HG03175 (cell line): ENCODE measurements around the gene SLC22A23.
"Not testable (repeated sequence)": the region's sequence is repeated elsewhere in the genome, so short reads cannot be mapped to it uniquely, and the experiment has no call there.

Experiments
- ATAC-seq: cut with Tn5 transposase; IDR thresholded peaks from one replicate; pipeline ENCODE4 v1.9.1; 2021; ENCODE audit warnings: mild to moderate bottlenecking, moderate library complexity; ENCODE audit not compliant: unreplicated experiment

SLC22A23 gene

DNA sequence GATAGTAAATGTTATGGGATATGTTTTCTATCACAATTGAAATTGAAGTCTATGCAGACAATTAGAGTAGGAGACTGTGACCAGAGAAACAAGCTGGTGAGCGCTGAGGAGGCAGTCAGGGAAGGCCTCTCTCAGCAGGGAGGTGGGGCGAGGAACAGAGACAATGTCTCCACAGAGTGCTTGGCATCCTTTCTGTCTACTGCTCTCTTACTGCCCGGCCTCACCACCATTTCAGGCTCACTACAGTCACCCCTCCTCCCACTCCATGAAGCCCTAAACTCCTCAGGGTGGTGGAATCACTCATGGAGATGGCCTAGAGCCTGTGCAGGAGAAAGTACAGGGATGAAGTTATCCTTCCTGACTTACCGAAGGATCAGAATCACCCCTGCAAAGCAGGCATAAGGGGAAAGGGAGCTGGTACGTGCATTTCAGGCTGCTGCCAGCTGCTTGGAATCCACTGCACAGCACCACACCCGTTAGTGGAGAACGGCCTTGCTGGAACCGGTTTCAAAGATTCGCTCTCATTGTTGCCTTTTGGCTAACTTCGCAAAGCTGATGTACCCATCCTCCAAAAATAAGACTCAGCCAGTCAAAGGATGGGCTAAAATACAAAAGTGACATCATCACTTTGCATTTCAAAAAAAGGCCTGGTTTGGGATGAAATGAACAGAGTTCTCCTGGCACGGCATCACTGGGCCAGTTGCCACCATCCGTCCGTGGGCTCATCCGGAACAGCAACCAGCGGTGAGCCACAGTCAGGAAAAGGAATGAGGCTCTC lies 67.3 kb downstream of the SLC22A23 start:
- no peak for ATAC-seq

GRCh38 chr6:3388786-3389185 lies 68.1 kb downstream of the SLC22A23 start:
- ATAC-seq, result no peak

- ATAC-seq, result no peak
Observed at GRCh38 chr6:3386374-3386857, 70.4 kb downstream of the SLC22A23 start.

DNA sequence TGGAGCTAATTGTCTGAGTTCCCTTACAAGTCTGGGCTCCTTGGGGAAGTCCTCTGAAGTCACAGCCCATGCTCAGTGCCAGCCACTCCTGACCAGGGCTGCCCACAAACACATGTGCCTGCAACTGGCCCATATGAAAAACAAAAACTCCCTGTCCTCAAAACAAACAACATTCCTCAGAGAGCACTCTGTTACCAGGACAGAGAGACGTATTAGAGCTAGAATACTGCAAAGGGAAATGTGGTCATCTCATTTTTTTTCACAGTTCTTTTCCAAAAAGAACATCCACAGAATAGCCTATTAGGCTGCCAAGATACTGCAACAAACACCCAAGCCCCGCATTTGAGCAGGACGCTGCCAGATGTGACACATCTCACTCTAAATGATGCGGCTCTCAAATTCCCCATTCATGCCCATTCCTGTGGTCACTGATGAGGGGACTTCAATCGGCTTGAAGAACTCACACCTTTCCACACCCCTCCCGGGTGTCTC lies 71.1 kb downstream of the SLC22A23 start:
- no peak for ATAC-seq

DNA sequence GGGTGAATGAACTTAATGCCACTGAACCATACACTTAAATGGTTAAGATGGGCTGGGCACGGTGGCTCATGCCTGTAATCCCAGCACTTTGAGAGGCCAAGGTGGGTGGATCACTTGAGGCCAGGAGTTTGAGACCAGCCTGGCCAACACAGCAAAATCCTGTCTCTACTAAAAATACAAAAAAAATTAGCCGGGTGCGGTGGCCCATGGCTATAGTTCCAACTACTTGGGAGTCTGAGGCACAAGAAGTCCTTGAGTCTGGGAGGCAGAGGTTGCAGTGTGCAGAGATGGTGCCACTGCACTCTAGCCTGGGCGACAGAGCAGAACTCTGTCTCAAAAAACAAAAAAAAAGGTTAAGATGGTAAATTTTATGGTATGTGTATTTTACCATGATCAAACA lies 71.7 kb downstream of the SLC22A23 start:
- ATAC-seq, result not testable (repeated sequence)

DNA sequence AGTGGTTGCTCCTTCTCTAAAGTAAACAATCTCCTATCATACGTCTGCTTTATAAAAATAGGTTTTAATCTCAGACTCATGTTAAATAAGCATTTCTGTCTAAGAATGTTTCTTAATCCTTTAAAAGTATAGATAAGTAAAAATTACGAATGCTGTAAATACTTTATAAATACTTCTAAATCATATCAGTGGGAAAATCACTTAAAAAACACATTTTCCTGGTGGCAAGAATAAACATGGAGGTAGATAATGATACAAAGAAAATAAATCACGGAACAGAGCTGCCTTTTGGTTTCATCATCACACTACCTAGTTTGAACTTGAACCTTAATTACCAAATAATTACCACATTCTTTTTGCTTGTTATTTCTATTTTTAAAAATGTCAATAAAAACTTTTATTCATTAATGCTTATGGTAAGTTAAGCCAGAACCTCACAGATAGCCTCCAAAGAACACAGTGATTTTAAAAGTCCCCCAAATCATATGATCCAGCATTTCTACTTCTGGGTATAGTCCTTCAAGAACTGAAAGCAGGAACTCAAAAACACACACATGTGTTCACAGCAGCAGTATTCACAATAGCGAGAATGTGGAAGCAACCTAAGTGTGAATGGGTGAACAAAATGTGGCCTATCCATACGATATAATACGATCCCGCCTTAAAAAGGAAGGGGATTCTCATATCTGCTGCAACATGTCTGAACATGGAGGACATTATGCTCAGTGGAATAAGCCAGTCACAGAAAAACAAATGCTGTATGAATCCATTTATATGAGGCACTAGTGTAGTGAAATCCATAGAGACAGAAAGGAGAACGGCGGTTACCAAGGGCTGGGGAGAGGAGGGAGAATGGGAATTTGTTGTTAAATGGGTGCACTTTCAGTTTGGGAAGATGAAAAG lies 72.4 kb downstream of the SLC22A23 start:
- ATAC-seq, result no peak

GRCh38 chr6:3383525-3383924 lies 73.3 kb downstream of the SLC22A23 start:
- no peak for ATAC-seq

DNA sequence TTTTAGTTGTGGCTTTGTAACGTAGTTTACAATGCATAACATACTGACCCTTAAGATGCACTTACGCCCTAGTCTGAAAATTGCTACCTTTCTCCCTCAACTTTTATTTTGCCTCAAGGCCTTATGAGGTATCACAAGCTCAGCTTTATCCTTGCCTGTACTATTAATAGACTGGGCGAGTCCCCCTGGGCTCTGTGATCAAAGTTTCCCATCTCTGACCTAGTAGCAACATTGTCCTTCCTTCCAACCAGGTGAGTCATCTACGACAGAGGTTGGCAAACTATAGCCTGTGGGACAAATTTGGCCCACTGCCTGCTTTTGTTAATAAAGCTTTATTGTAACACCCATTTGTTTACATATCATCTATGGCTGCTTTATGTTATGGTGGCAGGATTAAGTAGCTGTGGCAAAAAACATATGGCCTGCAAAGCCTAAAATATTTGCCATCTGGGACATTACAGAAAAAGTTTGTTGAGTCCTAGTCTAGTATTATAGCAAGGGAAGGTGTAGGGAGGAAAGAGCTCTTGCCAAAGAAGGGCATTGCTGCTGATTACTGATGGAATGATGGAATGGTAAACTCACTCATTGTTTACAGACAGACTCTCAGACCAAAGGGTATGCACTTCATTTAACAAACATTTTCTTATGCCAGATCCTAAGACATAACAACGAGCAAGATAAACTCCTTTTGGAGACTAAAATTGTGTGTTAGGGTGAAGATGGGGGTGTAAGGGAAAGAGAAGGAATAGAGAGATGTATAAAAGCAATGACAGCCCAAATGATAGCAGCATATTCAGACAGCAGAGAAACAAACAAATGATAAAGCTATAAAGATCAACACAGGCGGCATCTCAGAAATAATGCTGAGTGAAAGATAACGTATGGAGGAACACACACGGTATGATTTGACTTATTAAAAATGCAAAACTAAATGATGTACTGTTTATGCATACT lies 74.2 kb downstream of the SLC22A23 start:
- no peak for ATAC-seq

GRCh38 chr6:3381233-3381921 lies 75.5 kb downstream of the SLC22A23 start:
- no peak for ATAC-seq

GRCh38 chr6:3380344-3381232 lies 76.3 kb downstream of the SLC22A23 start:
- no peak for ATAC-seq

DNA sequence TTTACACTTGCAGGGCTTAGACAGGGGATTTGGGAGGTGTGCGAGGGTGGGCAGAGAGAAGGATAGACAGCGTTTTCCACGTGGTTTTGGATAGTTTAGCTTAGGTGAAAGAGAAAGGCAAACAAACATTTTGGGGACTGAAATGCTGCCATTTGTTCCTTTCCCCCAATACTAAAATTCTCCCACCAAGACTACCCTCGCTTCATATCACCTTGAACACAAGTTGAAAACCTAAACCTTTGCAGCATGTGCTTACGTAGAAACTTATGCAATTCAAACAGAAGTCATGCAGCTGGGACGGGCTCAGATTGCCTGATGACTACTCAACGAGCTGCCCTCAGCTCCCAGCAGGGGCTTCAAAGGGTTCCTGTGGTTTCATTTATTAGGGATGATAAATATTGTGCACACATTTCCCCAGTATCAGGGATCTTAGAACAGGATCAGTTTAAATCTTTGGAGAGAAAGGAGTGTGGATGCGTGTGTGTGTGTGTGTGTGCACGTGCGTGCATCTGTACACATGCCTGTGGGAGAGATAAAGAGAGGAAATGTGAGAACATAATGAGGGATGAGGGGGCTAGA lies 77.3 kb downstream of the SLC22A23 start:
- ATAC-seq, result no peak

DNA sequence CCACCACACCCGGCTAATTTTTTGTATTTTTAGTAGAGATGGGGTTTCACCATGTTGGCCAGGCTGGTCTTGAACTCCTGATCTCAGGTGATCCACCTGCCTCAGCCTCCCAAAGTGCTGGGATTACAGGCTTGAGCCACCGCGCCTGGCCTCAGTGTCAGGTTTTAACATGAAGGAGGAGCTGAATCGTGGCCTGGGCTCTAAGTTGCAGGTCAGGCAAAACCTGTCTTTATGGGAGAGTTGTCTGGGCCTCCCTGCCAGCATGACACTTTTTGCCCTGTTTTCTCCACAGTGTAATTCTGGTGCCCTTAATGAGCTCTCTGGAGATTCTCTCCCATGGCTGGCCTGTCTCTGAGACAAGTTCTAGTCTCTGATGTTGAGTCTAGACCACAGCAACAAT lies 78.0 kb downstream of the SLC22A23 start:
- not testable (repeated sequence) for ATAC-seq

- not testable (repeated sequence) for ATAC-seq
Observed at GRCh38 chr6:3378398-3378782, 78.5 kb downstream of the SLC22A23 start.

GRCh38 chr6:3377536-3378397 lies 79.1 kb downstream of the SLC22A23 start:
- ATAC-seq, result no peak

- ATAC-seq, result no peak
Observed at GRCh38 chr6:3376893-3377535, 79.8 kb downstream of the SLC22A23 start.

DNA sequence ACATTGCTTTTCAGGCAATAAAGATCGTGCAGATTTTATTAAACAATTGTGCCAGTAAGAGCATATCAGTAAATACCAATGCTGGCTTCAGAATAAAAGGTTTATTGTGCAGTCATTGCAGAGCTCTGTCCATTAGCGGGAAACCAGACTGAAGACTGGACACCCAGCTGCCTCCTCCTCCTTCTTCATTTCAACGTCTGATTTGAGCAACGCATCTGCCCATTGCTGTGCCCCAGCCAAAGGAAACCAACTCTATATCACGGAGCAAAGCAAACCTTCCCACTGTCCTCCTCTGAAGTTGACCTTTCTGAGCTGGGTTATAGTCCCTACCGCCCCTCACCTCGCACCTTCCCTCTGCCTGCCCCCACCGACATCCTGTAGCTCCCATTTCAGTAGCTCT lies 80.8 kb downstream of the SLC22A23 start:
- ATAC-seq, result no peak

DNA sequence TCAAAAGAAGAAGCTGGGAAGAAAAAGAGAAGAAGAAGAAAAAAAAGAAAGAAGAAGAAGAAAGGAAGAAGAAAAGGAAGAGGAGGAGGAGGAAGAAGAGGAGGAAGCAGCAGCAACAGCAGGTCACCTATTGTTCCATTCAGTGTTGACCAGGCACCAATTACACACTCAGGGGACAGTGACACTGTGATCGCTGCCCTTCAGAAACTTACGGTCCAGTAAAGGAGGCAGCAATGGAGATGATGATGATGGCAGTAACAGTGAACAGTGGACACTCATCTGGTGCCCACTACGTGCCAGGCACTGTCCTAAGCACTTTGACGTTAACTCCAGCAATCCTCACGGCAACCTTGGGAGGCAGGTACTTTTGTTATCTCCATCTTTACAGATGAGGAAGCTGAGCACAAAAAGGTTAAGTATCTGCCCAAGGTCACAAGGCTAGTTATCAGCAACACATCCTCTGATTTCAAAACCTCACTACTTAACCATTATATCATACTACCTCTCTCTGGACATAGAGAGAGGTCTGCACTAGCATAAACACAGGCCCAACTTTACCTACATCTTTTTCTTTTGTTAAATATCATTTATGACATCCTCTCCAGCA lies 83.2 kb downstream of the SLC22A23 start:
- no peak for ATAC-seq
